Stomach (tissue), 4 donors: Measurements from ENCODE around the gene ROCK2.

Experiments
- POLR2A ChIP-seq, 4 donors: fragments of 450-650 bp; IDR thresholded peaks; one replicate each; pipeline ENCODE4 v1.6.1; 2016; ENCODE audit warnings: antibody characterized with exemption in 4 of 4, control low read depth in 2 of 4, mild to moderate bottlenecking in 1 of 4, moderate library complexity in 1 of 4
- TF ChIP-seq, protein P1 (sequence below), 7 experiments: fragments of 450-650 bp in 4 of 7; fragments of 200-600 bp in 3 of 7; sonication (generic) in 3 of 7; IDR thresholded peaks; one replicate each; pipeline ENCODE4 v1.5.1; 2016 to 2019; ENCODE audit warnings: antibody characterized with exemption in 7 of 7, control low read depth in 2 of 7, mild to moderate bottlenecking in 1 of 7

DNA sequence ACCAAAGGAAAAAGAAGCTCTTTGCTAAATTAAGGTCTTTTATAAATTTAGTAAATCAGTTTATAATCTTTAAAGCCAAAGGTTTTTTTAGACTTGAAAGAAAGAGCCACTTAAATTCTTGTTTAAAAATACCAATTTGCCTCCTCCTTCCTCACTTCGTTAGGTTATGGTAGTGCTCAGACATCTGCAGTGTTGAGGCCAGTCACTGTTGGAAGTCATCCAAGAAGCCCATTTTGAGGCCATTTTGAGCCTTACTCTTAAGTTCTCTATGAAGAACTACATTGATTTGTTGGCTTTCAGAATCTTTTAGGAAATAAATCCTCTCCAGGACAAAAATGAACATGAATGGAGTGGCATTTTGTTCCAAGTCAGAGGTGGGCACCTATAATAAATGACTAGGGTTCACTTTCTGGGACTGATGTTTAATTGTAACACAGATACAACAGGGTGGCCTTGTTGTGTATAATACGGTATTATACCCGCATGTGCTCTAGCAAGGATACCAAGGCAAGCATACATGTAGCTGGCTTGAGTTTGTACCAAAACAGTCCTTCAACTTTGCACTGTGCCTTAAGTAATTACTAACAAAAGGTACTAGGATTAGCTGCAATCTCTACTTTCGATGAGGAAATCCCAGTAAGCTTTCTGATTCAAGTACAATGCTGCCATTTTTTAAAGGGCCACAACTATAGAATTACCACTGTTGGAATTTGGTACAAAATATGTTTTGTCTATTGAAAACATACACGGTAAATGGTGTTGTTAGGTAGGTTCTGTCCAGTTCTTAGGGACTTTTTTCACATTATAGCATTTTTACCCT lies 166.4 kb downstream of the ROCK2 start:
- TF ChIP-seq, protein P1, sequence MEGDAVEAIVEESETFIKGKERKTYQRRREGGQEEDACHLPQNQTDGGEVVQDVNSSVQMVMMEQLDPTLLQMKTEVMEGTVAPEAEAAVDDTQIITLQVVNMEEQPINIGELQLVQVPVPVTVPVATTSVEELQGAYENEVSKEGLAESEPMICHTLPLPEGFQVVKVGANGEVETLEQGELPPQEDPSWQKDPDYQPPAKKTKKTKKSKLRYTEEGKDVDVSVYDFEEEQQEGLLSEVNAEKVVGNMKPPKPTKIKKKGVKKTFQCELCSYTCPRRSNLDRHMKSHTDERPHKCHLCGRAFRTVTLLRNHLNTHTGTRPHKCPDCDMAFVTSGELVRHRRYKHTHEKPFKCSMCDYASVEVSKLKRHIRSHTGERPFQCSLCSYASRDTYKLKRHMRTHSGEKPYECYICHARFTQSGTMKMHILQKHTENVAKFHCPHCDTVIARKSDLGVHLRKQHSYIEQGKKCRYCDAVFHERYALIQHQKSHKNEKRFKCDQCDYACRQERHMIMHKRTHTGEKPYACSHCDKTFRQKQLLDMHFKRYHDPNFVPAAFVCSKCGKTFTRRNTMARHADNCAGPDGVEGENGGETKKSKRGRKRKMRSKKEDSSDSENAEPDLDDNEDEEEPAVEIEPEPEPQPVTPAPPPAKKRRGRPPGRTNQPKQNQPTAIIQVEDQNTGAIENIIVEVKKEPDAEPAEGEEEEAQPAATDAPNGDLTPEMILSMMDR (IDR thresholded peaks at IDR 0.05): no peak
- TF ChIP-seq POLR2A (IDR thresholded peaks at IDR 0.05): no peak
